LHCN-M2 (cell line): ENCODE data around the gene GLDN. TPM values are rescaled to one million over a fixed set of nuclear protein-coding genes. Genes with fewer than 3 reads are reported as not detected.

Source experiments
- DNase-seq: peaks from one replicate; pipeline ENCODE4 v3.0.0-alpha.2; 2012; ENCODE audit warnings: low read depth
- total RNA-seq: library from RNA; depleted of rRNA; stranded (reverse); fragments of >200 nt; gene quantifications from 2 replicates; pipeline ENCODE4 v1.2.3, GENCODE V29; 2014

The GLDN gene
- total RNA-seq, 1 experiment from 2014 or later, result not detected

GRCh38 chr15:51356147-51356546, 14.7 kb downstream of the GLDN start:
- no peak for DNase-seq

- no peak for DNase-seq
These were observed 15.5 kb downstream of the GLDN start for GRCh38 chr15:51356983-51357382.

- DNase-seq, result no peak
These were observed 18.5 kb downstream of the GLDN start for GRCh38 chr15:51359981-51360380.

- no peak for DNase-seq
These were observed 21.9 kb downstream of the GLDN start for GRCh38 chr15:51363383-51363782.

DNA sequence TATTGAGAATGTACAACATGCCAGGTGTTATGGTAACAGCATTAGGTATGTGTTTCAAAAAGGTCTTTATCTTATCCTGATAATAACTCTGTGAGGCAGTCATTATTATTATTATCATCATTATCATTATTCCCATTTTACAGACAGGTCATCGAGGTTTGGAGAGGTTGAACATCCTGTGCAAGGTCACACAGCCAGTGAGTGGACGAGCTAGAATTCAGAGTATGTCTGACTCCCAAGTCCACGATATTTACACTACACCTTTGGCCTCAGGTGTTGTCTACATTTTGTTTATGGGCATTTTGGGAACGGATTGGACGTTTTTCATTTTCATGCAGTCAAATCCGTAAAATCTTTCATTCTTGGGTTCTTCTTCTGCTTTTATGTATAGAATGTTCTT, 24.0 kb downstream of the GLDN start:
- no peak for DNase-seq

DNA sequence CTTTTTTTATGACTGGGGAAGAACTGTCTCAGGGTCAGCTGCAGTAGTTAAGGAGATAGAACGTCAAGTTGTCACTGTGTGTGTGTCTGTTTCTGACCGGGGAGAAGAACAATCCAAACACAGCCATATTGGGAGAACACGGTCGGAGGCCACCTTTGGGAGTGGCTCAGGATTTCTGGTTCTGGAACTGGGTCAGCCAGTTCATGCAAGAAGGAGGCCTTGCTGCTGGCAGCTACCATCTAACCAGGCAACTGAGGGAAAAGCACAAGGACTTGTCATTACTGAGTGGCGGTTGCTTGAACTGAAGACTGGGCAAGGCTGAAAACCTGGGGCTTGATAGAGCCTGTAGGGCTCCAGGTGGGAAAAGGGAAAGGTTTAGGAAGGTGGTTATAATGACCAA, 24.6 kb downstream of the GLDN start:
- DNase-seq, result no peak

GRCh38 chr15:51366920-51367319, 25.5 kb downstream of the GLDN start:
- DNase-seq, result no peak

- no peak for DNase-seq
These were observed 26.0 kb downstream of the GLDN start for GRCh38 chr15:51367322-51367976.

GRCh38 chr15:51368307-51368706, 26.9 kb downstream of the GLDN start:
- DNase-seq, result no peak

- DNase-seq, result peak; percentile 34
These were observed 27.4 kb downstream of the GLDN start for GRCh38 chr15:51368751-51369450.

- DNase-seq, result no peak
These were observed 28.0 kb downstream of the GLDN start for GRCh38 chr15:51369451-51369761.

- DNase-seq, result no peak
These were observed 29.8 kb downstream of the GLDN start for GRCh38 chr15:51371266-51371665.

- DNase-seq, result no peak
These were observed 32.7 kb downstream of the GLDN start for GRCh38 chr15:51374131-51374530.

GRCh38 chr15:51375966-51376640, 34.6 kb downstream of the GLDN start:
- DNase-seq, result peak; percentile 45

DNA sequence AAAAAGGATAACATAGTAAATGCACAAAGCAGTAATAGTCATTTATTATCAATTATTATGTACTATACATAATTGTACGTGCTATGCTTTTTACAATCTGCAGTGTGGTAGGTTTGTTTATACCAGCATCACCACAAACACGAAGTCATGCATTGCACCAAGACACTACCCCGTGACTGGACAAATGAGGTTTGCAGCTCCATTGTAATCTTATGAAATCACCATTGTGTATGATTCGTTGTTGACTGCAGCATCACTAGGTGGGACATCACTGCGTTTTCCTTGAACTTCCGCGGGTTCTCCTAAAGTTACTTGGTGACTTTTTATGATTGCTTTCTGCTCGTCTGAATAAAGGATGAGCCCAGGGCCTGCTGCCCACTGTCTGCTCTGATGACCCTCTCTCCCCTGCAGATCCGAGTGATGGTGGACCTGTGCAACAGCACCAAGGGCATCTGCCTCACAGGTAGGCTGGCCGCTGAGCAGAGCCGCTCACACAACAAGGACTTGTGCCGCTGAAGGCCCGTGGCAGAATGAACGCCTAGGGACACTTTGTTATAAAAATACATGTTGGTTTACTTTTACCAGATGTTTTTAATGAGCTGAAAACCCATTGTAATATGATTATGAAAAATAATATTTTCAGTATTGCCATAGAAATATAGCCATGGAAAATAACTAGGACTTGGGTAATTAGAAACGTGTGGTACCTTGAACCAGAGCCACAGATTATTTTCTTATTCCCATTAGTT, 35.8 kb downstream of the GLDN start:
- peak; percentile 60 for DNase-seq

- no peak for DNase-seq
These were observed 37.0 kb downstream of the GLDN start for GRCh38 chr15:51378406-51378805.

- no peak for DNase-seq
These were observed 37.9 kb downstream of the GLDN start for GRCh38 chr15:51379390-51379789.

GRCh38 chr15:51380999-51381806, 39.7 kb downstream of the GLDN start:
- DNase-seq, result peak; percentile 77

DNA sequence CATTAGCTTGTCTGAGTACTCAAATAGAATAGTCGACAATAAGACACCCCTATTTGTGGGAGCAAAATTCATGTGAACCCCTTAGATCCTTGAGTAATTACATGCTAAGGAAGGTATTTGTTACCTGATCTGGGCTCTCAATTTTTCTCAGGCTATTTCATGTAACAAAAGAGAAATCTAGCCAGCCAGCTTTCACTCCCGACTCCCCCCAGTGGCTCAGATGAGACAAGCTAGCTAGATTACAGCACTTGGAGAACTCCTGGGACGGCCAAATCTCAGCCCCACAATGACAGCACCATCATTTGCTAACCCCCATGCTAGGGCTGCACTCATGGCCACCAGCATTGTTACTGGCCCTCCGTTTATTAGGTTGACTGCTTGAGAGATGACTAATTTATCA, 41.3 kb downstream of the GLDN start:
- peak; percentile 56 for DNase-seq

- DNase-seq, result no peak
These were observed 44.6 kb downstream of the GLDN start for GRCh38 chr15:51386029-51386428.

GRCh38 chr15:51386486-51386885, 45.0 kb downstream of the GLDN start:
- DNase-seq, result no peak
